Measurements from ENCODE around the gene MRTFB. TPM values are rescaled to one million over a fixed set of nuclear protein-coding genes. Genes with fewer than 3 reads are reported as not detected.

The MRTFB gene
- total and polyA plus RNA-seq, 2 experiments from 2014 or later: 13.9 to 22.2 TPM

- H3K27ac Mint-ChIP-seq: peak overlapping the region; percentile 40
Observed at GRCh38 chr16:14070555-14070876, 603 bp upstream of the MRTFB start.

More at GRCh38 chr16:14070555-14070876, 603 bp upstream of the MRTFB start:
- no peak for TF ChIP-seq NANOG (IDR thresholded peaks at IDR 0.05; ENCODE audit: borderline replicate concordance)
- no peak for TF ChIP-seq ETS1 (IDR thresholded peaks at IDR 0.05)
- no peak for TF ChIP-seq EZH2 (IDR thresholded peaks at IDR 0.05; ENCODE audit: low read depth, unreplicated experiment)
- no peak for TF ChIP-seq POLR2AphosphoS5 (IDR thresholded peaks at IDR 0.05; ENCODE audit: low read depth)
- TF ChIP-seq JUNB (IDR thresholded peaks at IDR 0.05; ENCODE audit: unreplicated experiment): no peak
- no peak for TF ChIP-seq ZNF331 (CRISPR knock-in tag; IDR thresholded peaks at IDR 0.05; ENCODE audit: low read depth)
- TF ChIP-seq STAT1 (IDR thresholded peaks at IDR 0.05; ENCODE audit: unreplicated experiment): no peak
- TF ChIP-seq REST (IDR thresholded peaks at IDR 0.05; ENCODE audit: unreplicated experiment): no peak
- no peak for TF ChIP-seq CTCF (conservative IDR thresholded peaks at IDR 0.05; ENCODE audit: low read depth in 2 of 2)
- Histone ChIP-seq H4K20me1 (replicated peaks; ENCODE audit: insufficient read depth) (peaks cover 9% of the 10 kb centered on the region), H3K4me1 (ENCODE audit: insufficient read depth) (peaks cover 14% of the 10 kb centered on the region), H3K4me3 (peak overlapping the region; percentile 95), H3K27me3 (ENCODE audit: insufficient read depth) (no peaks in the 10 kb centered on the region), H3F3A (replicated peaks; ENCODE audit: low read depth) (0 out of 2 replicates have a peak, but pooled peaks cover 7% of the 10 kb centered on the region), H2AFZ (peak overlapping the region; percentile 98), H3K9me2 (ENCODE audit: insufficient read depth) (no peaks in the 10 kb centered on the region), H3K27ac (ENCODE audit: low read depth) (peak overlapping the region; percentile 88), H3K4me2 (peak overlapping the region; percentile 98), H3K36me3 (ENCODE audit: insufficient read depth) (no peaks in the 10 kb centered on the region), H3K79me2 (replicated peaks; ENCODE audit: insufficient read depth) (peaks cover 39% of the 10 kb centered on the region)
- DNase-seq (ENCODE audit: low spot score) (no peak), ATAC-seq (peak; percentile 11)
- Mint-ChIP-seq H3K27me3 (ENCODE audit: insufficient read depth, low read depth, poor library complexity) (peaks cover 10% of the 10 kb centered on the region), H3K4me3 (peak overlapping the region; percentile 86), H3K36me3 (ENCODE audit: low read depth) (no peaks in the 10 kb centered on the region), H3K4me1 (peaks cover 22% of the 10 kb centered on the region), H3K9me3 (no peaks in the 10 kb centered on the region)
